Tibial nerve (tissue), 4 donors: ENCODE data around the gene SPAAR. TPM values are rescaled to one million over a fixed set of nuclear protein-coding genes. Genes with fewer than 3 reads are reported as not detected.

Experiments
- DNase-seq, 2 donors: peaks; one replicate each; pipeline ENCODE4 v3.0.0-alpha.2; 2019; ENCODE audit warnings: low spot score in 2 of 2
- H3K27ac ChIP-seq, 4 donors: fragments of 200-600 bp; sonication (generic) in 3 of 4; one replicate each; pipeline ENCODE4 v1.5.1; 2017 to 2019; ENCODE audit warnings: mild to moderate bottlenecking in 1 of 4
- H3K27me3 ChIP-seq, 2 donors: fragments of 200-600 bp; sonication (generic) in 1 of 2; one replicate each; pipeline versions ENCODE4 v1.5.1 to v1.6.0; 2017 to 2019
- H3K36me3 ChIP-seq, 3 donors: fragments of 200-600 bp; sonication (generic); one replicate each; pipeline ENCODE4 v1.5.1; 2018 to 2019
- H3K4me1 ChIP-seq, 4 donors: fragments of 200-600 bp; sonication (generic) in 3 of 4; one replicate each; pipeline ENCODE4 v1.5.1; 2017 to 2019
- H3K4me3 ChIP-seq, 4 donors: fragments of 200-600 bp; sonication (generic) in 3 of 4; one replicate each; pipeline ENCODE4 v1.5.1; 2017 to 2019; ENCODE audit warnings: mild to moderate bottlenecking in 1 of 4, moderate library complexity in 1 of 4
- H3K9me3 ChIP-seq, 4 donors: fragments of 200-600 bp; sonication (generic) in 3 of 4; one replicate each; pipeline ENCODE4 v1.5.1; 2017 to 2019
- EP300 ChIP-seq, 2 donors: sonication (generic); formaldehyde crosslinking; IDR thresholded peaks; one replicate each; pipeline ENCODE4 v1.6.1; 2017; ENCODE audit warnings: antibody characterized with exemption in 2 of 2, mild to moderate bottlenecking in 1 of 2
- POLR2A ChIP-seq, 2 donors: fragments of 450-650 bp; IDR thresholded peaks; one replicate each; pipeline ENCODE4 v1.6.1; 2017; ENCODE audit warnings: antibody characterized with exemption in 2 of 2, mild to moderate bottlenecking in 2 of 2, moderate library complexity in 2 of 2
- WGBS, 2 donors: methylation state at CpG; one replicate each; pipeline ENCODE4 v1.1.5; 2018; 5-methylcytosine and 5-hydroxymethylcytosine counted together
- total RNA-seq, 4 donors: library from RNA; depleted of rRNA; stranded (reverse); fragments of >200 nt; gene quantifications; one replicate each; pipeline ENCODE4 v1.1.0, GENCODE V29; 2016
- TF ChIP-seq, protein P1 (sequence below), 5 experiments: fragments of 200-600 bp in 3 of 5; fragments of 450-650 bp in 2 of 5; sonication (generic) in 3 of 5; IDR thresholded peaks; one replicate each; pipeline ENCODE4 v1.5.1; 2016 to 2019; ENCODE audit warnings: antibody characterized with exemption in 5 of 5, mild to moderate bottlenecking in 3 of 5, moderate library complexity in 2 of 5

The SPAAR gene, protein sequence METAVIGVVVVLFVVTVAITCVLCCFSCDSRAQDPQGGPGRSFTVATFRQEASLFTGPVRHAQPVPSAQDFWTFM
- total RNA-seq: 10 to 100 TPM in 1 of 4 donors, 1 to 10 TPM in 3; 5.1 to 12.2 (median 7.7) TPM

DNA sequence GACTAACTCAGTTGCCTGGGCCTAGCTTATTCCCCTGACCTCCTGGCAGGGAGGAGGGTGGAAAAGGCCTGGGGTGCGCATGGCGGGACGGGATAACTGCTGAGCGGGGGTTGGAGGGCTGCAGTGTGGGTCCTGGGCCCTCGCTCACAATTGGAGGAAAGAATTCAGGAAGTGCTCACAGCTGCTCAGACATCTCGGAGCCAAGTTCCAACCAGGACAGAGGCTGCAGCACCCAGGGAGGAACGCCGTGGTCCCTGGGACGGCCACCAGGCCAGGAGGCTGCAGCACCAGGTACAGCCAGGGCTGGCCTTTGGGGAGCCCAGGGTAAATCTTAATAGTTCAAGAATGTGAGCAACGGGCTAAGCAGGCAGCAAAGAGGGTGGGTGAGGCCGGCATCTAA is at the start of gene SPAAR:
Gene SPAAR (plus strand): TSS at position 217 of the 400 bp plus-strand sequence. CDS start 974 bp downstream, outside the sequence.
- no peak for TF ChIP-seq EP300 (IDR thresholded peaks at IDR 0.05)
- no peak for TF ChIP-seq POLR2A (IDR thresholded peaks at IDR 0.05)
- TF ChIP-seq, protein P1, sequence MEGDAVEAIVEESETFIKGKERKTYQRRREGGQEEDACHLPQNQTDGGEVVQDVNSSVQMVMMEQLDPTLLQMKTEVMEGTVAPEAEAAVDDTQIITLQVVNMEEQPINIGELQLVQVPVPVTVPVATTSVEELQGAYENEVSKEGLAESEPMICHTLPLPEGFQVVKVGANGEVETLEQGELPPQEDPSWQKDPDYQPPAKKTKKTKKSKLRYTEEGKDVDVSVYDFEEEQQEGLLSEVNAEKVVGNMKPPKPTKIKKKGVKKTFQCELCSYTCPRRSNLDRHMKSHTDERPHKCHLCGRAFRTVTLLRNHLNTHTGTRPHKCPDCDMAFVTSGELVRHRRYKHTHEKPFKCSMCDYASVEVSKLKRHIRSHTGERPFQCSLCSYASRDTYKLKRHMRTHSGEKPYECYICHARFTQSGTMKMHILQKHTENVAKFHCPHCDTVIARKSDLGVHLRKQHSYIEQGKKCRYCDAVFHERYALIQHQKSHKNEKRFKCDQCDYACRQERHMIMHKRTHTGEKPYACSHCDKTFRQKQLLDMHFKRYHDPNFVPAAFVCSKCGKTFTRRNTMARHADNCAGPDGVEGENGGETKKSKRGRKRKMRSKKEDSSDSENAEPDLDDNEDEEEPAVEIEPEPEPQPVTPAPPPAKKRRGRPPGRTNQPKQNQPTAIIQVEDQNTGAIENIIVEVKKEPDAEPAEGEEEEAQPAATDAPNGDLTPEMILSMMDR (IDR thresholded peaks at IDR 0.05): no peak
- peak within 1 kb of the TSS; percentile 92 to 97 (median 94) for H3K27ac ChIP-seq
- peak within 1 kb of the TSS in 1 of 4 donors; percentile 47 for H3K4me3 ChIP-seq
- H3K9me3 ChIP-seq: no peaks in the 10 kb centered on the region
- peaks cover 0 to 83% (median 62%) of the 10 kb centered on the region in 4 donors for H3K4me1 ChIP-seq
- no peaks in the 10 kb centered on the region for H3K36me3 ChIP-seq
- WGBS, 2 donors: 72 to 76% methylated on average over 11 of the region's 11 CpGs
- no peaks in the 10 kb centered on the region for H3K27me3 ChIP-seq
- no peak for DNase-seq

DNA sequence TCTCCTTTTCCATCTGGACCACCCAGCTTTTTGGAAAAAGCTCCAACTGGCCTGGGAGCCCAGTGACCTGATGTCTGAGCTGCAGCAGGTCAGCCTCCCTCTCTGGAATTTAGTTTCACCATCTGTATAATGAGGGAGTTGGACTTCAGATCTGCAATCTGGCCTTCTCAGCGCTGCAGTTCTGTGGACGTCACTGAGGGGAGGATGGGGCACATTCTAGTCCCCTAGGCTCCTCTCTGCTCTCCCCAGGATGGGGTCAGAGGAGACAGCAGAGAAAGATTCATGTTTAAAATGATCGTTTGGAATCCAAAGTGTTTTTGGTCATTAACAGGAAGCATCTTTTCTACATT is 49.3 kb upstream of the SPAAR start:
- TF ChIP-seq EP300 (IDR thresholded peaks at IDR 0.05) (peak in 1 of 2 donors; percentile 22), POLR2A (IDR thresholded peaks at IDR 0.05) (no peak)
- TF ChIP-seq, protein P1 (IDR thresholded peaks at IDR 0.05): no peak
- H3K27me3 ChIP-seq: no peaks in the 10 kb centered on the region
- H3K4me3 ChIP-seq: no peak overlapping the region
- WGBS, 2 donors: 41 to 48% methylated on average over 3 of the region's 3 CpGs
- H3K4me1 ChIP-seq: peaks cover 0 to 14% (median 0%) of the 10 kb centered on the region in 4 donors
- no peak for DNase-seq
- H3K27ac ChIP-seq: peak overlapping the region in 1 of 4 donors; percentile 18
- no peaks in the 10 kb centered on the region for H3K9me3 ChIP-seq
- H3K36me3 ChIP-seq: peaks cover 0 to under 1% (median 0%) of the 10 kb centered on the region in 3 donors

DNA sequence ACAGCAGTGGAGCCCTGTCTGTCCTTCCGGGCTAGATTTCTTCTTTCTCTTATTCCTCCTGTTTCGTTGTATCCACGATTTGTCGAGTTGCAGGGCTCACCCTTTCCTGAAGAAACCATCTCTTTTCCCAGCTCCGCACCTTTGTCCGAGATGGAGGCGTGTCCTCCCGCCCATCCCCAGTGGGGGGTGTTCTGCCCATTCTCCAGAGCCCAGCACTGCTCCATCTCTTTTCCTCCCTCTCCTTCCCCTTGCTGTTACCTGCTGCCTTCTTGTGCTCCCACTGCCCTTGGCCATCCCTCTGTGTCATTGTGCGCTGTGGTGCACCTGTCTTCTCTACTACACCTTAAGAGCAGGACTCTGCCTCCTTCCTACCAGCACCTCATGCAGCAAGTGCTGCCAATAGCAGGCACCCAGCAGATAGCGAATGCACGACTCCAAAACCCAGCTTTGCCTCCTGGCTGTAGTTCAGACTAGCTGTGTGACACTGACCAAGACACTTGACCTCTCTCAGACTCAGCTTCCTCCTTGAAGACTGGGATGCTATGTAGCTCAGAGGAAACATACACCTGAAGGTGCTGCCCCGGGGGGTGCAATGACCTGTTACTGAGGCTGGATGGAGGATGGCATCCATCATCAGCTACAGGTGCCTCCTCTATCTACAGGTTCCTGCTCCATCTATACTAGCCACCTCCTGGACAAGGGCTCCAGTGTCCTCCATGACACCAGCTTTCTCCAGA is 48.0 kb upstream of the SPAAR start:
- peaks cover 0 to 14% (median 0%) of the 10 kb centered on the region in 4 donors for H3K4me1 ChIP-seq
- no peak overlapping the region for H3K4me3 ChIP-seq
- no peaks in the 10 kb centered on the region for H3K36me3 ChIP-seq
- WGBS, 2 donors: 71 to 72% methylated on average over 12 of the region's 12 CpGs
- no peak for DNase-seq
- no peaks in the 10 kb centered on the region for H3K27me3 ChIP-seq
- no peak overlapping the region for H3K27ac ChIP-seq
- TF ChIP-seq, protein P1 (IDR thresholded peaks at IDR 0.05): no peak
- TF ChIP-seq POLR2A (IDR thresholded peaks at IDR 0.05): no peak
- no peak for TF ChIP-seq EP300 (IDR thresholded peaks at IDR 0.05)
- H3K9me3 ChIP-seq: no peaks in the 10 kb centered on the region

DNA sequence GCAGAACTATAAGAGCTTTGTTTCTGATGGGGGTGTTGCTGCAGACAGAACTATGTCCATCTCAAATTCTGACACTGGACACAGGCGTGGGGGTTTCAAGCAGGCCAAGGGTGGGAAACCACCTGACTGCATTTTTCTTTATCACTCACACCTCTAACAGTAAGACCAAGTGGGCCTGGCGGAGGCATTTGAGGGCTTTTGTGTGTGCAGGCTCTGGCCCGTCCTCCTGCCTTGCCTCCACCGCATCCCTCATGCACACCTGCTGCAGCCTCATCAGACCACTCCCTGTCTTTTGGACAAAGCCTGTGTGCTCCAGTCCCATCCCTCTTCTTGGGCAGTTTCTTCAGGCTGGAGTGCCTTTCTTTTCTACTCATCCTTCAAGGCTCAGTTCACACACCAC is 47.0 kb upstream of the SPAAR start:
- DNase-seq: no peak
- Histone ChIP-seq H3K9me3 (no peaks in the 10 kb centered on the region), H3K4me1 (peaks cover 0 to 14% (median 0%) of the 10 kb centered on the region in 4 donors), H3K4me3 (no peak overlapping the region), H3K27me3 (no peaks in the 10 kb centered on the region), H3K27ac (no peak overlapping the region), H3K36me3 (no peaks in the 10 kb centered on the region)
- WGBS, 2 donors: 81 to 87% methylated on average over 4 of the region's 4 CpGs
- no peak for TF ChIP-seq EP300 (IDR thresholded peaks at IDR 0.05)
- TF ChIP-seq POLR2A (IDR thresholded peaks at IDR 0.05): no peak
- TF ChIP-seq, protein P1 (IDR thresholded peaks at IDR 0.05): no peak

DNA sequence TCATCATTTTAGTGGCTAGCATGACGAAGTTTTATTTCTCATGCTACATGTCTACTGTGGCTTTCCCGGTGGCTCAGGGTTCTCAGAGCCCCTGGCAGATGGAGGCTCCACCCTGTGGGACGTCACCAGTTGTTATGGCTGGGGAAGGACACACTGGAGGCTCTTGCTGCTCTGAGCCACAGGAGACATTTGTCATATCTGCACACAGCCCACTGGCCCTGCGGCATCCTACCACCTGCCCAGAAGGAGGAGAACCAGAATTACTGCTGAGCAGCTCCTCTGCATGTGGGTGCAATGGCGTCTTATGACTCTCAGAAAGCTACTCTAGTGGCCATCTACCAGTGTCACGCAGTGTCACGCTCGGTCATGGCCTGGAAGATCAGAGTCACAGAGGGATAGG is 45.7 kb upstream of the SPAAR start:
- H3K27ac ChIP-seq: no peak overlapping the region
- H3K36me3 ChIP-seq: no peaks in the 10 kb centered on the region
- WGBS, 2 donors: 71% methylated on average over 8 of the region's 8 CpGs
- no peaks in the 10 kb centered on the region for H3K27me3 ChIP-seq
- DNase-seq: no peak
- no peak overlapping the region for H3K4me3 ChIP-seq
- peaks cover 0 to 14% (median 0%) of the 10 kb centered on the region in 4 donors for H3K4me1 ChIP-seq
- TF ChIP-seq EP300 (IDR thresholded peaks at IDR 0.05) (no peak), POLR2A (IDR thresholded peaks at IDR 0.05) (no peak)
- TF ChIP-seq, protein P1 (IDR thresholded peaks at IDR 0.05): no peak
- no peaks in the 10 kb centered on the region for H3K9me3 ChIP-seq
